GM12873 (cell line): ENCODE data around the gene CTNNA2.

Experiments used
- TF ChIP-seq, protein P1 (sequence below): IDR thresholded peaks from 2 replicates; pipeline ENCODE4 v1.5.1; 2012; ENCODE audit warnings: low read depth, mild to moderate bottlenecking, moderate library complexity, low read length, control low read depth; ENCODE audit not compliant: insufficient read depth; ENCODE audit errors: missing control alignments

The CTNNA2 gene

GRCh38 chr2:80381666-80382065, 868.8 kb downstream of the CTNNA2 start:
- TF ChIP-seq, protein P1, sequence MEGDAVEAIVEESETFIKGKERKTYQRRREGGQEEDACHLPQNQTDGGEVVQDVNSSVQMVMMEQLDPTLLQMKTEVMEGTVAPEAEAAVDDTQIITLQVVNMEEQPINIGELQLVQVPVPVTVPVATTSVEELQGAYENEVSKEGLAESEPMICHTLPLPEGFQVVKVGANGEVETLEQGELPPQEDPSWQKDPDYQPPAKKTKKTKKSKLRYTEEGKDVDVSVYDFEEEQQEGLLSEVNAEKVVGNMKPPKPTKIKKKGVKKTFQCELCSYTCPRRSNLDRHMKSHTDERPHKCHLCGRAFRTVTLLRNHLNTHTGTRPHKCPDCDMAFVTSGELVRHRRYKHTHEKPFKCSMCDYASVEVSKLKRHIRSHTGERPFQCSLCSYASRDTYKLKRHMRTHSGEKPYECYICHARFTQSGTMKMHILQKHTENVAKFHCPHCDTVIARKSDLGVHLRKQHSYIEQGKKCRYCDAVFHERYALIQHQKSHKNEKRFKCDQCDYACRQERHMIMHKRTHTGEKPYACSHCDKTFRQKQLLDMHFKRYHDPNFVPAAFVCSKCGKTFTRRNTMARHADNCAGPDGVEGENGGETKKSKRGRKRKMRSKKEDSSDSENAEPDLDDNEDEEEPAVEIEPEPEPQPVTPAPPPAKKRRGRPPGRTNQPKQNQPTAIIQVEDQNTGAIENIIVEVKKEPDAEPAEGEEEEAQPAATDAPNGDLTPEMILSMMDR = no peak

DNA sequence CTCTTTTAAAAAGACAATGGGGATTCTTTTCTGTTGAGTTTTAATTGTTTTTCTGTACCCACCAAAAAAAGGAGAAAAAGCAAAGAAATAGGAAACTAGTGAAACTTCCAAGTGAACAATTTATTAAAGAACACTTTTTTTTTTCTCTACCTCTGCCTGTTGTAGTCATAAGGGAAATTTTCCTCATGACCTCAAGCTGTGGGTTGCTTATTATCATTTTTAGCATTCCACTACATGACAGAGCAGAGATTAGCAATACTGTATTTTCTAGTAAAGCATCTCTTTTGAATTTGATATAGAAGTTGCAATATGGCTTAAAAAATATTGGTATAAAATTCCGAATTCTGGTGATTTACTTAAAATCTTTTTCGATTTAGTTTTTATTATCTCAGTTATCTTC, 879.6 kb downstream of the CTNNA2 start:
- TF ChIP-seq, protein P1 = no peak

DNA sequence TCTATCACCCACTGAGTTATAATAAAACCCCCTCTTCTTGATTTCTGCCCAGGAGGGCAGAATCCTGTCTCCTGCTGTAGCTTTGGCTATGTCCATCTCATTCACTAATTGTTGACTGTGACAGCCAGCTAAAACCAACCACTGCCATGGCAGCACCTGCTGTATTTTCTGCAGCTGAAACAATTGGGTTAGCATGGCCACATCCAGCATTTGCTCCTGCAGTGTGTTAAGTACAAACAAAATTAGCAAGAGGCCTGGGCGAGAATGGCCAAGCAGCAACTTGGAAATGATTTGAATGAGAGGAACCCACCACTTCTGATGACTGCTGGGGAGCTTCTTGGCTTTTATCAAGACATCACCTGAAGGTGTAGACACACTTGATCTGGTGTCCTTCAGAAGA, 881.1 kb downstream of the CTNNA2 start:
- TF ChIP-seq, protein P1 = no peak

- TF ChIP-seq, protein P1 = no peak
Observed at GRCh38 chr2:80395251-80395650, 882.4 kb downstream of the CTNNA2 start.

DNA sequence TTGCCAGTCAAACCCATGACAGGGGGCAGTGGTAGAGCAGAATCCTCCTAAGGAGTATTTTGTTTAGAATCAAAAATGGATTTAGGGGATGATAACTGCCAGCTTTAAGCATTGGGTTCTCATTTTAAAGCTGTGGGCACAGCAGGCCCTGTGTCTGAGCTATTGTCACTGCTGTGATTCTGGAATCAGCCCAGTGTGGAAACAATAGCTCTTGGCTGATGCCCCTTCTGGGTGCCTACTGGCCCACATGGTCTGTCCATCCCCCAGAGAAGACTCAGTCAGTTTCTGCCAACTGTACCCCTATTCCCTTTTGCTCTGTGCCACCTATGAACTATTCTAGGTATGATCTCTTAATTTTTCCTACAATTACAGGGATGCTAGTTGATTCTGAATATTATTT, 883.4 kb downstream of the CTNNA2 start:
- TF ChIP-seq, protein P1 = no peak

- TF ChIP-seq, protein P1 = no peak
Observed at GRCh38 chr2:80403081-80403480, 890.2 kb downstream of the CTNNA2 start.

GRCh38 chr2:80407377-80407776, 894.5 kb downstream of the CTNNA2 start:
- TF ChIP-seq, protein P1 = no peak
